ENCODE results near the gene CALCR.

- TF ChIP-seq CTCF (IDR thresholded peaks at IDR 0.05; ENCODE audit: insufficient read depth, low read length) (no peak), GABPA (IDR thresholded peaks at IDR 0.05; ENCODE audit: low read depth) (no peak)
- TF ChIP-seq, protein P1, sequence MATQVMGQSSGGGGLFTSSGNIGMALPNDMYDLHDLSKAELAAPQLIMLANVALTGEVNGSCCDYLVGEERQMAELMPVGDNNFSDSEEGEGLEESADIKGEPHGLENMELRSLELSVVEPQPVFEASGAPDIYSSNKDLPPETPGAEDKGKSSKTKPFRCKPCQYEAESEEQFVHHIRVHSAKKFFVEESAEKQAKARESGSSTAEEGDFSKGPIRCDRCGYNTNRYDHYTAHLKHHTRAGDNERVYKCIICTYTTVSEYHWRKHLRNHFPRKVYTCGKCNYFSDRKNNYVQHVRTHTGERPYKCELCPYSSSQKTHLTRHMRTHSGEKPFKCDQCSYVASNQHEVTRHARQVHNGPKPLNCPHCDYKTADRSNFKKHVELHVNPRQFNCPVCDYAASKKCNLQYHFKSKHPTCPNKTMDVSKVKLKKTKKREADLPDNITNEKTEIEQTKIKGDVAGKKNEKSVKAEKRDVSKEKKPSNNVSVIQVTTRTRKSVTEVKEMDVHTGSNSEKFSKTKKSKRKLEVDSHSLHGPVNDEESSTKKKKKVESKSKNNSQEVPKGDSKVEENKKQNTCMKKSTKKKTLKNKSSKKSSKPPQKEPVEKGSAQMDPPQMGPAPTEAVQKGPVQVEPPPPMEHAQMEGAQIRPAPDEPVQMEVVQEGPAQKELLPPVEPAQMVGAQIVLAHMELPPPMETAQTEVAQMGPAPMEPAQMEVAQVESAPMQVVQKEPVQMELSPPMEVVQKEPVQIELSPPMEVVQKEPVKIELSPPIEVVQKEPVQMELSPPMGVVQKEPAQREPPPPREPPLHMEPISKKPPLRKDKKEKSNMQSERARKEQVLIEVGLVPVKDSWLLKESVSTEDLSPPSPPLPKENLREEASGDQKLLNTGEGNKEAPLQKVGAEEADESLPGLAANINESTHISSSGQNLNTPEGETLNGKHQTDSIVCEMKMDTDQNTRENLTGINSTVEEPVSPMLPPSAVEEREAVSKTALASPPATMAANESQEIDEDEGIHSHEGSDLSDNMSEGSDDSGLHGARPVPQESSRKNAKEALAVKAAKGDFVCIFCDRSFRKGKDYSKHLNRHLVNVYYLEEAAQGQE (IDR thresholded peaks at IDR 0.05; ENCODE audit: insufficient replicate concordance, low read depth) = no peak
Measured at GRCh38 chr7:93578762-93579161, 4.2 kb upstream of the CALCR start.

All from HL-60 (cell line).